ENCODE results near the gene DALRD3. TPM values are rescaled to one million over a fixed set of nuclear protein-coding genes. Genes with fewer than 3 reads are reported as not detected.
A peak's percentile ranks its signal among the peaks of the same experiment; 100 is the strongest.
"Not testable (repeated sequence)": the region's sequence is repeated elsewhere in the genome, so short reads cannot be mapped to it uniquely, and the experiment has no call there.

DALRD3 gene
- total RNA-seq, 2 donors from 2014 or later: 22.9 to 27.1 TPM

DNA sequence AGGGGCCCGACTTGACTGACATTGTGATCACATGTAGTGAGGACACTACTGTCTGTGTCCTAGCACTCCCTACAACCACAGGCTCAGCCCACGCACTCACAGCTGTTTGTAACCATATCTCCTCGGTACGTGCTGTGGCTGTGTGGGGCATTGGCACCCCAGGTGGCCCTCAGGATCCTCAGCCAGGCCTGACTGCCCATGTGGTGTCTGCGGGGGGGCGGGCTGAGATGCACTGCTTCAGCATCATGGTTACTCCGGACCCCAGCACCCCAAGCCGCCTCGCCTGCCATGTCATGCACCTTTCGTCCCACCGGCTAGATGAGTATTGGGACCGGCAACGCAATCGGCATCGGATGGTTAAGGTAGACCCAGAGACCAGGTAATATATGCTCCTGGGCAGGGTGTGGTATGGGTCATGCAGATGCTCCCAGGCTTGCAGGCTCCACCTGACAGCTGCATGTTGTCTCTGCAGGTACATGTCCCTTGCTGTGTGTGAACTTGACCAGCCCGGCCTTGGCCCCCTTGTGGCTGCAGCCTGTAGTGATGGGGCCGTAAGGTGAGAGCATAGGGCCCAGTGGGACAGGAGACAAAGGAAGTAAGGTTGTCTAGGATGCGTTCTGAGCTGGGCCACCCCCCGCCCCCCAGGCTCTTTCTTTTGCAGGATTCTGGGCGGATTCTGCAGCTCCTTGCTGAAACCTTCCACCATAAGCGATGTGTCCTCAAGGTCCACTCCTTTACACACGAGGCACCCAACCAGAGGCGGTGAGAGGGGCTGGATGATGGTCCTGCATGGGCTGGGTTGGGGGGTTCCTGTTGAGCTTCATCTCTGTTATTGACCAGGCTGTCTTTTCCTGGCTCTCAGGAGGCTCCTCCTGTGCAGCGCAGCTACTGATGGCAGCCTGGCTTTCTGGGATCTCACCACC lies 4.4 kb downstream of the DALRD3 start:
- peak overlapping the region in 1 of 2 donors; percentile 36 for H3K27ac Mint-ChIP-seq
- no peaks in the 10 kb centered on the region for H3K9me3 Mint-ChIP-seq
- ATAC-seq (peak; percentile 17 to 30), DNase-seq (ENCODE audit: low spot score in 2 of 2) (peak in 1 of 2 donors; percentile 69)
- peaks cover 0 to 6% of the 10 kb centered on the region in 2 donors for H3K36me3 Mint-ChIP-seq

DNA sequence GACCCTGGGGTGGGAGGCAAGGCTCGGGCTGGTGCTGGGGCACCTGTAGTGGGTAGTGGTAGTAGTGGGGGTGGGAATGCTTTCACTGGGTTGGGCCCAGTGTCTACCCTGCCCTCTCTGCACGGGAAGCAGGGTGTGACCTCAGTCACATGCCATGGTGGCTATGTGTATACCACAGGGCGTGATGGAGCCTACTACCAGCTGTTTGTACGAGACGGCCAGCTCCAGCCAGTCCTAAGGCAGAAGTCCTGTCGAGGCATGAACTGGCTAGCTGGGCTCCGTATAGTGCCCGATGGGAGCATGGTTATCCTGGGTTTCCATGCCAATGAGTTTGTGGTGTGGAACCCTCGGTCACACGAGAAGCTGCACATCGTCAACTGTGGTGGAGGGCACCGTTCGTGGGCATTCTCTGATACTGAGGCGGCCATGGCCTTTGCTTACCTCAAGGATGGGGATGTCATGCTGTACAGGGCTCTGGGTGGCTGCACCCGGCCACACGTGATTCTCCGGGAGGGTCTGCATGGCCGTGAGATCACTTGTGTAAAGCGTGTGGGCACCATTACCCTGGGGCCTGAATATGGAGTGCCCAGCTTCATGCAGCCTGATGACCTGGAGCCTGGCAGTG lies 5.2 kb downstream of the DALRD3 start:
- DNase-seq (ENCODE audit: low spot score in 2 of 2) (no peak), ATAC-seq (no peak)
- Mint-ChIP-seq H3K36me3 (peaks cover 3 to 8% of the 10 kb centered on the region in 2 donors), H3K9me3 (no peaks in the 10 kb centered on the region), H3K27ac (no peak overlapping the region)

DNA sequence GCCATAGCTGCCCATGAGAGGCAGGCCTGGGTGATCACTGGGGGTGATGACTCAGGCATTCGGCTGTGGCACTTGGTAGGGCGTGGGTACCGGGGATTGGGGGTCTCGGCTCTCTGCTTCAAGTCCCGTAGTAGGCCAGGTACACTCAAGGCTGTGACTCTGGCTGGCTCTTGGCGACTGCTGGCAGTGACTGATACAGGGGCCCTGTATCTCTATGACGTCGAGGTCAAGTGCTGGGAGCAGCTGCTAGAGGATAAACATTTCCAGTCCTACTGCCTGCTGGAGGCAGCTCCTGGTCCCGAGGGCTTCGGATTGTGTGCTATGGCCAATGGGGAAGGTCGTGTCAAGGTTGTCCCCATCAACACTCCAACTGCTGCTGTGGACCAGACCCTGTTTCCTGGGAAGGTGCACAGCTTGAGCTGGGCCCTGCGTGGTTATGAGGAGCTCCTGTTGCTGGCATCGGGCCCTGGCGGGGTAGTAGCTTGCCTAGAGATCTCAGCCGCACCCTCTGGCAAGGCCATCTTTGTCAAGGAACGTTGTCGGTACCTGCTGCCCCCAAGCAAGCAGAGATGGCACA lies 5.9 kb downstream of the DALRD3 start:
- DNase-seq (ENCODE audit: low spot score in 2 of 2) (no peak), ATAC-seq (no peak)
- Mint-ChIP-seq H3K36me3 (peaks cover 7 to 12% of the 10 kb centered on the region in 2 donors), H3K27ac (peak overlapping the region in 1 of 2 donors; percentile 55), H3K9me3 (no peaks in the 10 kb centered on the region)

DNA sequence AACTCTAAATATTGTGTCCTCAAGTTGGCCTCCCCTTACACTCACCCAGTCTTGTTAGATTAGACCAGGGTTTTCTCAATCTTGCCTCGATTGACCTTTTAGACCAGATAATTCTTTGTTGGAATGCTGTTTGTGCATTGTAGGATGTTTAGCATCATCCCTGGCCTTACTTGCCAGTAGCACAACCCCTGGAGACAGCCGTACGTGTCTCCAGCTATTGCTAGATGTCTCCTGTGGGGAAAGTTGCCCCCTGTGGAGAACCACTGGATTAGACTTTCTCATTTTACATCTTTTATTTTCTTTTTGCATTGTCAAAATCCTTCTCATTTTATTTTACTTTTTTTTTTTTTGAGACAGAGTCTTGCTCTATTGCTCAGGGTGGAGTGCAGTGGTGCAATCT lies 9.0 kb downstream of the DALRD3 start:
- no peak for ATAC-seq
- Mint-ChIP-seq H3K27ac (peak overlapping the region; percentile 89 to 94), H3K9me3 (no peaks in the 10 kb centered on the region)

DNA sequence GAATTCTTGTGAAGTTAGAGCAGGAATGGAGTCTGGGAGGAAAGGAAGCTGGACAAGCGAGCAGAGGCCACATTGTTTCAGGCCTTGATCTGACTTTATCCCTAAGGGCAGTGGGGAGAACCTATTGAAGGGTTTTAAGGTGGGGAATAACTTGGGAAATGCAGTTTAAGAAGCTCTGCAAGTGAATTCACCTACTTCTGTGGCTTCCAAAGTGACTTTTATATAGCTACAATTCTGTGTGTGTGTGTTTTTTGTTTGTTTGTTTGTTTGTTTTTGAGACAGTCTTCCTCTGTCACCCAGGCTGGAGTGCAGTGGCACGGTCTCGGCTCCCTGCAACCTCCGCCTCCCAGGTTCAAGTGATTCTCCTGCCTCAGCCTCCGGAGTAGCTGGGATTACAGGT lies 9.8 kb downstream of the DALRD3 start:
- not testable (repeated sequence) for DNase-seq (ENCODE audit: low spot score in 2 of 2); ATAC-seq; H3K9me3 Mint-ChIP-seq
- Mint-ChIP-seq H3K27ac (peak overlapping the region; percentile 94), H3K36me3 (peaks cover 11 to 14% of the 10 kb centered on the region in 2 donors)

More for the DNA sequence above, 9.0 kb downstream of the DALRD3 start:
- DNase-seq (ENCODE audit: low spot score in 2 of 2): no peak
- peaks cover 11 to 14% of the 10 kb centered on the region in 2 donors for H3K36me3 Mint-ChIP-seq

DNA sequence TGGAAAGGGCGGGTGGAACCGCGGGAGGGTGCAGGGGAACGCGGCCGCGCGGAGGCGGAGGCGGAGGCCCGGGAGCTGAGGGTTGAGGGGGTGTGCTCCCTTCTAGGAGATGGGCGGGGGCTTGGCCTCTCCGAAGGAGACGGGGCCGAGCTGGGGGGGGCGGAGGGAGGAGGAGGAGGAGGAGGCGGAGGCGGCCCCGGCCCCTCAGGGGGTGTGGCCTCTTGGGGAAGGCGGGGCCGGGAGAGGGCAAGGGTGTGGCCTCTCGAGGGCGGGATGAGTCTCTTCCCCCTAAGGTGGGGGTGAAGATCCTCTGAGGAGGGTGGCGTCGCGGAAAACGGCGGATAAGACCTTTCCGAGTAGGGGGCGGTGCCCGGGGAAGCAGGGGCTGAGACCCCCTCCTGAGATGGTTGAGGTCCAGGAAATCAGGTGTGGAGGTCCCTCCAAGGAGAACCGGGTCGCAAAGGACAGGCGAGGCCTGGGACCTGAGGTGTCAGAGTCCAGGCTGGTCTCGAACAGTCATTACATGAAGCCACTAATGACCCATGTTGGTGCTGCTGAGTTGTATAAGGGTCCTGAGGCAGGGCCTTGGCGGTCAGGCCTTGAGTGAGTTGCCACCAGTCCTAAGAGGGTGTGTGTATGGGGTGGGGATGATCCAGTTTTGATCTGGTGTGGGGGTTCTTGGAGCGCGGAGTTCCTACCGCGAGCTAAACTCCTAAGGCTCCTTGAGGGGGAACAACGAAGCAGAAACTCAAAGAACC lies 10.4 kb downstream of the DALRD3 start:
- Mint-ChIP-seq H3K9me3 (no peaks in the 10 kb centered on the region), H3K27ac (peak overlapping the region; percentile 94 to 98), H3K36me3 (peaks cover 11 to 14% of the 10 kb centered on the region in 2 donors)
- DNase-seq (ENCODE audit: low spot score in 2 of 2) (peak; percentile 86 to 94), ATAC-seq (peak; percentile 53 to 71)

DNA sequence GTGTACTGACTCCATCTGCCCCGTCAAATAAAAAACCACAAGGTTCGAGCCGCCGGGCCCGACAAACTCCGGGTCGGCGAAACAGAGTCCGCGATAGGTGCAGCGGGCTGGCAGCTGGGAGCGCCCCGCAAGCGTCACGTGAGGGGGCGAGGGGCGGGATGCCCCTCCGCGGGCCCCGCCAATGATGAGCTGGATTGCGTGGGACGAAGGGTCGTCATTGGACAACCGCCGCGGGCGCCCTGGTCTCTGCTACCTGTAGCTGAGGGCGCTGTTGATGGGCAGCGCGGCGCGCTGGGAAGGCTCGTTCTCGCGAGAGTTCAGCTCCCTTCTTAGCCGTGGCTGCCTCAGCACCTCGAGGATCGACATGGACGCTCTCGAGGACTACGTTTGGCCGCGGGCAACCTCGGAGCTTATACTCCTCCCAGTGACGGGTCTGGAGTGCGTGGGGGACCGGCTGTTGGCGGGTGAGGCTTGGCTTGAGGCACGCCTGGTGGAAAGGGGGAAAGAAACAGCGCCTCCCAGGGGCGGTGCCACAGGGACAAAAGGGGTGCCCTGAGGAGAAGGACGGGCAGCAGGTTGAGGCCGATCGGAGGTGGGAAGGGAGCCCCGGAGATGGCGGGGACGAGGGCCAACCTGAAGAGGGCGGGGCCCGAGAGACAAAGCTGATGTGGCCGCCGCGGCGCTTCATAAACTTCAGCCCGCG lies 11.2 kb downstream of the DALRD3 start, which contains the start of gene WDR6:
Gene WDR6 (plus strand): TSS at position 324 of the 703 bp plus-strand sequence. CDS start 41 bp downstream, at position 365.
- H3K36me3 Mint-ChIP-seq: peaks cover 11 to 14% of the 10 kb centered on the region in 2 donors
- no peaks in the 10 kb centered on the region for H3K9me3 Mint-ChIP-seq
- DNase-seq (ENCODE audit: low spot score in 2 of 2) (peak; percentile 97 to 99), ATAC-seq (peak; percentile 89 to 94)
- peak within 1 kb of the TSS; percentile 94 to 98 for H3K27ac Mint-ChIP-seq

DNA sequence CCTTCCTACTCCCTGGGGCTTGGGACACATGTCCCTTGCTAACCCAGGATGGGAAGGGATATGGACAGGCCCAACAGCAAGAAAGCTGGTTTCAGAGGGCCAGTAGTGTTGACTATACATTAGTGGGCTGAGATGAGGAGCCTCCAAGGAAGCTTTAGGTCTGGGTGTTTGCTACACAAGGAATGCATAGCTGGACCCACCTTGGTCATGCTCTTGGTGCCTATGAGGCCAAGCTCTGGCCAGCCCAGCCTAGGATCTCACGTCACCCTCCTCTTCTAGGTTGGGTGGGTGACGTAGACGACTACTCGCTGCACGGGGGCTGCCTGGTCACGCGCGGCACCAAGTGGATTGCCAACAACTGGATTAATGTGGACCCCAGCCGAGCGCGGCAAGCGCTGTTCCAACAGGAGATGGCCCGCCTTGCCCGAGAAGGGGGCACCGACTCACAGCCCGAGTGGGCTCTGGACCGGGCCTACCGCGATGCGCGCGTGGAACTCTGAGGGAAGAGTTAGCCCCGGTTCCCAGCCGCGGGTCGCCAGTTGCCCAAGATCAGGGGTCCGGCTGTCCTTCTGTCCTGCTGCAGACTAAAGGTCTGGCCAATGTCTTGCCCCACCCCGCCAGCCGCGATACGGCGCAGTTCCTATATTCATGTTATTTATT lies 11.8 kb downstream of the DALRD3 start:
- DNase-seq (ENCODE audit: low spot score in 2 of 2) (peak in 1 of 2 donors; percentile 30), ATAC-seq (no peak)

DNA sequence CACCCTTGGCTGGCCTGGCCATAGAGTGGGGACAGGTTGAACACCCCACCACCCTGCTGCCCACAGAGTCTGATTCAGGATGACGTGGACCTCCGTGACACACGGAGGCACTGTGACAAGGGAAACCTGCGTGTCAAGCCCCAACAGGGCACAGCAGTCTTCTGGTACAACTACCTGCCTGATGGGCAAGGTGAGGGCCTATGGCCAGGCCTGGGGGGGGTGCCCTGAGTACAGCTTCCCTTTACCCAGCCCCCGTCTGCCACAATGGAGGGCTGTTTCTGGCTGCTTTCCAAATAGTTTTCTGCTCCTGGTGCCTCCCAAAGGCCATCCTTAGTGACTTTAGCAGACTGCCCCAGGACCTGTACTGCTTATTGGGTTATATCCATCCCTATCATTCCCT lies 12.4 kb downstream of the DALRD3 start:
- ATAC-seq (no peak), DNase-seq (ENCODE audit: low spot score in 2 of 2) (no peak)
- H3K9me3 Mint-ChIP-seq: no peaks in the 10 kb centered on the region
- H3K36me3 Mint-ChIP-seq: peaks cover 11 to 14% of the 10 kb centered on the region in 2 donors
- H3K27ac Mint-ChIP-seq: peak overlapping the region in 1 of 2 donors; percentile 94

More for the DNA sequence above, 11.8 kb downstream of the DALRD3 start:
- H3K27ac Mint-ChIP-seq: peak overlapping the region; percentile 94 to 98
- peaks cover 11 to 14% of the 10 kb centered on the region in 2 donors for H3K36me3 Mint-ChIP-seq
- no peaks in the 10 kb centered on the region for H3K9me3 Mint-ChIP-seq

DNA sequence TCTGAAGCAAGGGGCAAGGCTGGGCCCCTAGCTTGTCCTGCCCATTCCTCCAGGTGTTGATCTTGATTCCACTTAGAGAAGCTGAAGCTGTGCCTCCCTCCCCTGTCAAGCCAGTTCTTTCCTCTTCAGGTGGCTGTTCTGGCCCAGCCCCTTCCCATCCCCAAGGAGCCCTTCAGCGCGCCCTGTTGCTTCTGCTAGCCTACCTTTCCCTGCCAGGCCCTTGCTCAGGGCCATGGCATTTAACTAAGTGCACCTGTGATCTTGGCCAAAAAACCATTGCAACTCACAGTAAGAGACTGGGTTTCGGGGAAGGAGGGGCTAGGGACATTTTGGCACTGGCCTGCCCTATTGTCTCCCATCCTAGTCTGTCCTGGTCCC lies 13.1 kb downstream of the DALRD3 start:
- Mint-ChIP-seq H3K9me3 (no peaks in the 10 kb centered on the region), H3K27ac (no peak overlapping the region), H3K36me3 (peaks cover 11 to 14% of the 10 kb centered on the region in 2 donors)
- ATAC-seq (no peak), DNase-seq (ENCODE audit: low spot score in 2 of 2) (no peak)

DNA sequence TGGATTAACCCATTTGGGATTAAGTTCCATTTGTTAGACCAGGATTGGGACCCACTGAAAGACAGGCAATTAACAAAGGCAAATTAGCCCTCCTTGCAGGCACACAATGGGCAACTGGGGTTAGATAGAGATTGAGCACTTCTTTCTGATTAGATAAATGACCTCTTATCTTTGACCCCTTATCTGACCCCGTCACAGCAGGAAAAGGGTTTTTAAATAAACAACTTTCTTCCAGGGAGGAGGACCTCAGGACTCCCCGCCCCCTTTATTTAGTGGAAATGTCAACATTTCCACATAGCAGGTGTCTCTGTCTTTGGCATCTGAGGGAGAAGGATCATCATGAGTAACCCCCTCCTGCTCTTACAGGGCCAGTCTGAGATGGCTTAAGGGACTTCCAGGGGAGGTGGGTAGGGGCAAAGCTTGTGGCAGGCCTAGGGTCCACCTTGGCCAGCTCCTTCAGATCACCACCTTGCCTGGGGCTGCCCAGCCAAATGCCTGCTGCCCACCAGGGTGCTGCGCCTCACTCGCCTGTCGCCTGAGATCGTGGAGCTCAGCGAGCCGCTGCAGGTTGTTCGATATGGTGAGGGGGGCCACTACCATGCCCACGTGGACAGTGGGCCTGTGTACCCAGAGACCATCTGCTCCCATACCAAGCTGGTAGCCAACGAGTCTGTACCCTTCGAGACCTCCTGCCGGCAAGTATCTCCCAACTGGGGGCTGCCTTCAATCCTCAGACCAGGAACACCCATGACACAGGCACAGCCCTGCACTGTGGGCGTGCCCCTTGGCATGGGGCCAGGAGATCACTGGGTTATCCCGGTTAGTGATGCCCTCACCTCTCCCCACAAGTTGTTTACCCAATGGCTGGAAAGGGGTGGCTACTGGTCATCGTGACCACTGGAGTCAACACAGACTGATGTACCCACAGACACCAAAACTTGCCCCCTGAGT lies 13.8 kb downstream of the DALRD3 start:
- H3K9me3 Mint-ChIP-seq: no peaks in the 10 kb centered on the region
- H3K27ac Mint-ChIP-seq: no peak overlapping the region
- DNase-seq (ENCODE audit: low spot score in 2 of 2) (no peak), ATAC-seq (no peak)
- H3K36me3 Mint-ChIP-seq: peaks cover 11 to 14% of the 10 kb centered on the region in 2 donors

DNA sequence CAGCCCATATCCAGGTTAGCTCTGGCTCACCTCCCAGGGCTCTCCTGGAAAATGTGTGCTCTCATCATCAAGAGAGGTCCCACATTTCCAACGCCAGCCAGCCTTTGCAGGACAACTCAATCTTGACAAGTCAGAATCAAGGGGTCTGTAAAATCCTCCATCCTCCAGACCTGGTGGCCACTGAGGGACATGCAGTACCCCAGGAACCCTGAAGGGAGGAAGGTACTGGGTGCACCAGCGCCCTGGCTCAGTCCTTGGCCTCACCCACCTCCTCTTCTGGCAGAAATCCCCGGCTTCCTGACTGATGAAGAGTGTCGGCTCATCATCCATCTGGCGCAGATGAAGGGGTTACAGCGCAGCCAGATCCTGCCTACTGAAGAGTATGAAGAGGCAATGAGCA lies 17.2 kb downstream of the DALRD3 start:
- Mint-ChIP-seq H3K9me3 (no peaks in the 10 kb centered on the region), H3K27ac (peak overlapping the region; percentile 71 to 91), H3K36me3 (no peaks in the 10 kb centered on the region)
- ATAC-seq (no peak), DNase-seq (ENCODE audit: low spot score in 2 of 2) (no peak)

DNA sequence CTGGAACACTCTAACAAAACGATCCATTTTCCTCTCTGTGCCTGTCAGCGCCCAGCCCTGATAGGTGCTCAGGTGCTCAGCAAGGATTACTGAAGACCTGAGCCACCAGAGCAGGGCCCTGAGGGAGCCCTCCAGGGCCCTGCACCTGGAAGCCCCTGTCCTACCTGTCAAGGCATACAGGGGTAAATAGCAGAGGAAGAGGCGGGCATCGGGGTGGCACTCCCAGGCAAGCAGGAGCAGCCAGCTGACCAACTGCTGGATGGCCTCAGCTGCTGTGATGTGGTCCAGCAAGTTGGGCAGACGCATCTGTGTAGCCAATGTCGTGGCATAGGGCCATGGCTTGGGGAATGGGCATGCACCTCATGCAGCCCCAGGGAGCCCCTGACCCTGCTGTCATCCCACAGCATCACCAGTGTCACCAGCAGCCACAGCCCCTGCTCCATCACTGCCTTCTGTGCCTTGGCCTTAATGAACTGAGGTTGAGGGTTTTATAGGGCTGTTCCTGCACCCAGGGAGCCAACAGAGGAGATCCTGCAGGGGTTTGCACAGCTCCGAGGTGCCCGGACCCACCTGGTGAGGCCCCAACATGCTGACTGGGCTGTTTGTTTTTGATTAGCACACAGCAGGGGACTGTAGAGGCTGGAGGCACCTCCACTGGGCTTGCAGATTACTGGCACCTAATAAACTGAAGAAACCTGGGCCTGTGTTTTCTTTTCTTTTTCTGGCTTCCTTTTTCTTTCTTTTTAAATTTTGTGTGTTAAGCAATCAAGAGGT lies 19.1 kb downstream of the DALRD3 start:
- DNase-seq (ENCODE audit: low spot score in 2 of 2) (no peak), ATAC-seq (no peak)
- H3K36me3 Mint-ChIP-seq: no peaks in the 10 kb centered on the region
- peak overlapping the region in 1 of 2 donors; percentile 1 for H3K27ac Mint-ChIP-seq
- H3K9me3 Mint-ChIP-seq: no peaks in the 10 kb centered on the region

Data from activated naive CD4-positive, alpha-beta T cell treated with anti-CD3 and anti-CD28 coated beads, Interleukin-2, amount 50 U/mL, for 72 hours (primary cell).